ENCODE measurements around the gene EPHA7. TPM values are rescaled to one million over a fixed set of nuclear protein-coding genes. Genes with fewer than 3 reads are reported as not detected.

Gene EPHA7
- total RNA-seq, 6 donors from 2014 or later: under 0.01 to 4.6 (median 0.27) TPM

DNA sequence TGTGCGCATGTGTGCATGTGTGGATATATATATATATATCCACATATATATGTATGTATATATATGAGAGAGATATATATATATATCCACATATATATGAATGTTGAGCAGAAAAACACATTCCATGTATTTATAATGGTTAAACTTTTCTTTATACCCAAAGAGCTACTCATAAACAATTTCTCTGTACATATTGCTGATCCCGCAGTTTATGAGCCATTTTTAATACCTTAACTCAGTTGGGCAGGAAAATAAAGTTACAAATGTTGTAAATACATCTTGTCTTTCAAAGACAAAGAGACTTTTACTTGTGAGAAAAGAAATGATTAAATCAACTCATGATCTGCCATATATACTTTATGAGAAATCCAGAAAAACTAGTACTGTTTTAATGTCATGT, 18.1 kb upstream of the EPHA7 start:
- 93 to 99% methylated on average over 2 of the region's 2 CpGs for WGBS, 2 donors
- no peaks in the 10 kb centered on the region for H3K9me3 ChIP-seq
- no peaks in the 10 kb centered on the region for H3K36me3 ChIP-seq
- TF ChIP-seq EP300 (IDR thresholded peaks at IDR 0.05): no peak
- no peak for TF ChIP-seq POLR2AphosphoS5 (IDR thresholded peaks at IDR 0.05)
- TF ChIP-seq, protein P1, sequence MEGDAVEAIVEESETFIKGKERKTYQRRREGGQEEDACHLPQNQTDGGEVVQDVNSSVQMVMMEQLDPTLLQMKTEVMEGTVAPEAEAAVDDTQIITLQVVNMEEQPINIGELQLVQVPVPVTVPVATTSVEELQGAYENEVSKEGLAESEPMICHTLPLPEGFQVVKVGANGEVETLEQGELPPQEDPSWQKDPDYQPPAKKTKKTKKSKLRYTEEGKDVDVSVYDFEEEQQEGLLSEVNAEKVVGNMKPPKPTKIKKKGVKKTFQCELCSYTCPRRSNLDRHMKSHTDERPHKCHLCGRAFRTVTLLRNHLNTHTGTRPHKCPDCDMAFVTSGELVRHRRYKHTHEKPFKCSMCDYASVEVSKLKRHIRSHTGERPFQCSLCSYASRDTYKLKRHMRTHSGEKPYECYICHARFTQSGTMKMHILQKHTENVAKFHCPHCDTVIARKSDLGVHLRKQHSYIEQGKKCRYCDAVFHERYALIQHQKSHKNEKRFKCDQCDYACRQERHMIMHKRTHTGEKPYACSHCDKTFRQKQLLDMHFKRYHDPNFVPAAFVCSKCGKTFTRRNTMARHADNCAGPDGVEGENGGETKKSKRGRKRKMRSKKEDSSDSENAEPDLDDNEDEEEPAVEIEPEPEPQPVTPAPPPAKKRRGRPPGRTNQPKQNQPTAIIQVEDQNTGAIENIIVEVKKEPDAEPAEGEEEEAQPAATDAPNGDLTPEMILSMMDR (IDR thresholded peaks at IDR 0.05): no peak
- H3K27me3 ChIP-seq: no peaks in the 10 kb centered on the region
- no peak overlapping the region for H3K4me3 ChIP-seq
- DNase-seq: no peak
- no peaks in the 10 kb centered on the region for H3K4me1 ChIP-seq
- H3K27ac ChIP-seq: no peak overlapping the region
- ATAC-seq (ENCODE audit: low FRiP score in 2 of 2): no peak

DNA sequence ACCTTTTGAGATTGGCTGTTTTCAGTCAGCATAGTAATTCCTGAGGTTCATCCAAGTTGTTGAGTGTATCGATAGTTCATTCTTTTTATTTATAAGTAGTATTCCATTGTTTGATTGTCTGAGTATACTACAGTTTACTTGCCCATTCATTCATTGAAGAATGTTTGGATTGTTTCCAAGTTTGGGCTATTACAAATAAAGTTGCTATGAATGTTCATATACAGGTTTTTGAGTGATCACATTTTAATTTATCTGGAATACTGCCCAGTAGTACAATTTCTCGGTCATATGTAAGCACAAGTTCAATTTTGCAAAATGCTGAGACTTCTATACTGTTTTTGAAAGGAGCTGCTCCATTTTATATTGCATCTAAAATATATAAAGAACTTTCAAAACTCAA, 14.2 kb upstream of the EPHA7 start:
- no peak overlapping the region for H3K27ac ChIP-seq
- no peaks in the 10 kb centered on the region for H3K4me1 ChIP-seq
- TF ChIP-seq EP300 (IDR thresholded peaks at IDR 0.05) (no peak), POLR2A (IDR thresholded peaks at IDR 0.05) (no peak), POLR2AphosphoS5 (IDR thresholded peaks at IDR 0.05) (no peak)
- TF ChIP-seq, protein P1 (IDR thresholded peaks at IDR 0.05): no peak
- H3K27me3 ChIP-seq: no peaks in the 10 kb centered on the region
- no peaks in the 10 kb centered on the region for H3K9me3 ChIP-seq
- ATAC-seq (ENCODE audit: low FRiP score in 2 of 2) (no peak), DNase-seq (no peak)
- WGBS, 2 donors: 32 to 36% methylated on average over 2 of the region's 2 CpGs
- no peaks in the 10 kb centered on the region for H3K36me3 ChIP-seq
- no peak overlapping the region for H3K4me3 ChIP-seq

DNA sequence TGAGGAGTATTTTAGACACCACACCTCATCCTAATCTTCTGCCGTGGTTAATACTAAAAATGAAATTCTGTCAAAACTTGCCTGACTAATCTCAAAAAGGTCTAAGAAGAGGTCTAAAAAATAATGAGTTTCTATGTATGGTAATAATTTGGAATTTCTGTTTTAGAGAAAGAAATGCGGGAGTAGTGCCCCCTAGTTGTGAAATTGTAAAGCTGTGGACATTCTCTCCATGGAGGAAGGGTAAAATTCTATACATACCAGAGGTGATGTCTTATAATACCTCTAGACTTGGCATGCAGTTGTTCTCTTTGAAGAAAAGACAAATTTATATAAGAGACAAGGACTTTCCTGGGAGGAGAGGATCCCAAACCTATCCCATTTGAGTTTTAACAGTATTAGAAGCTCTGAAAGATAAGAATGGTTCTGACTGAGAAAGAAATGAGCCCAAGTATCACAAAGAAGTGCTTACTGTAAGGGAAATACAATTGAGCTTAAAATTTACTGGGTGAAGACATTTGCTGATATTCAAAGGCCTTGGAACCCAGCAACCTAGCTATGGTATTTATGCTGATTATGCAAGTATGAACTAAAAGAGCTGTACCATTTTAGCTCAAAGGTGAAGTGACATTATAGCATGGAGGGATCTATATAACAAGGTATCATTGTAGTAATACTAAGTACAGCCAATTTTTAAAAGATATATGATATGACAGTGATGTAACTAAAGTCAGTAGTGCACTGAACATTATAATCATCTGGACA, 5.1 kb upstream of the EPHA7 start:
- Histone ChIP-seq H3K4me1 (peaks cover under 1 to 6% (median 3%) of the 10 kb centered on the region in 4 donors), H3K27me3 (peaks cover 0 to 5% (median 0%) of the 10 kb centered on the region in 4 donors), H3K9me3 (no peaks in the 10 kb centered on the region), H3K36me3 (no peaks in the 10 kb centered on the region), H3K27ac (no peak overlapping the region), H3K4me3 (no peak overlapping the region)
- TF ChIP-seq POLR2A (IDR thresholded peaks at IDR 0.05) (no peak), POLR2AphosphoS5 (IDR thresholded peaks at IDR 0.05) (no peak), EP300 (IDR thresholded peaks at IDR 0.05) (no peak)
- TF ChIP-seq, protein P1 (IDR thresholded peaks at IDR 0.05): peak in 2 of 6 experiments; percentile 17 to 37
- 34 to 41% methylated on average over 2 of the region's 2 CpGs for WGBS, 2 donors
- DNase-seq (no peak), ATAC-seq (ENCODE audit: low FRiP score in 2 of 2) (no peak)

DNA sequence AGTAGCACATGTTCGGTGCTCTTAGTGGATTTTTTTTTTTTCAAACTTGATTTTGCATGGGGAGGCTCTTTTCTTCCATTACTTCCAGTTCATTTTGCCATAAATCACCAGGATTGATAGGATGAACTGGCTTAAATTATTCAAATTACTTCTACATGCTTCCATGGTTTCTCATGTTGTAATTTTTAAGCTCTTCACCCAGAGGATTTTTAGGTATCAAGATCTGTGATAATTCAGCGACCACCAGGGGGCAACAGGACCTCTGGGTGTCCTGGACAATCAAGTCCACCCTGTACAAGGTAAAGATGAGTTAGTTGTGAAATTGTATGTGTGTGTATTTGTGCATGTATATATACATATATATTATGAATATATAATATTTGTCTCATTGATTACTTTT, 4.2 kb upstream of the EPHA7 start:
- Histone ChIP-seq H3K4me1 (peaks cover 9 to 15% (median 11%) of the 10 kb centered on the region in 4 donors), H3K27me3 (peaks cover 0 to 9% (median 3%) of the 10 kb centered on the region in 4 donors)
- 47 to 51% methylated on average over 2 of the region's 2 CpGs for WGBS, 2 donors

More for the DNA sequence above, 4.2 kb upstream of the EPHA7 start:
- TF ChIP-seq, protein P1 (IDR thresholded peaks at IDR 0.05): peak in 1 of 6 experiments; percentile 43
- no peak for TF ChIP-seq POLR2A (IDR thresholded peaks at IDR 0.05)
- Histone ChIP-seq H3K9me3 (no peaks in the 10 kb centered on the region), H3K27ac (no peak overlapping the region), H3K36me3 (no peaks in the 10 kb centered on the region), H3K4me3 (no peak overlapping the region)
- DNase-seq: no peak
- ATAC-seq (ENCODE audit: low FRiP score in 2 of 2): no peak
